Activated T-helper 1 cell treated with anti-CD3 and anti-CD28 coated beads, Interleukin-12 subunit alpha, Interleukin-12 subunit beta, Interleukin-2, Interleukin-4 antibody, amounts not matched to agents 30 ng/mL and 10 ng/mL and 1 ng/mL, durations not matched to agents 14 hours and 24 hours and 36 hours (primary cell): ENCODE results near the gene TXNRD2. TPM values are rescaled to one million over a fixed set of nuclear protein-coding genes. Genes with fewer than 3 reads are reported as not detected.
"Not testable (repeated sequence)": the region's sequence is repeated elsewhere in the genome, so short reads cannot be mapped to it uniquely, and the experiment has no call there.

Source experiments
- DNase-seq: peaks from one replicate; pipeline ENCODE4 v3.0.0; 2021; ENCODE audit warnings: low spot score
- H3K27ac Mint-ChIP-seq: one replicate; pipeline ENCODE4 v1.8.0; 2021; ENCODE audit warnings: mild to moderate bottlenecking, mixed read lengths
- H3K27me3 Mint-ChIP-seq: one replicate; pipeline ENCODE4 v1.8.0; 2022; ENCODE audit warnings: mild to moderate bottlenecking, moderate library complexity, mixed read lengths; ENCODE audit not compliant: insufficient read depth
- H3K36me3 Mint-ChIP-seq: one replicate; pipeline ENCODE4 v1.8.0; 2021; ENCODE audit warnings: low read depth, mixed read lengths
- H3K4me1 Mint-ChIP-seq: one replicate; pipeline ENCODE4 v1.8.0; 2021; ENCODE audit warnings: low read depth, mixed read lengths
- H3K4me3 Mint-ChIP-seq: one replicate; pipeline ENCODE4 v1.8.0; 2021; ENCODE audit warnings: mild to moderate bottlenecking, moderate library complexity, mixed read lengths
- H3K9me3 Mint-ChIP-seq: one replicate; pipeline ENCODE4 v1.8.0; 2021; ENCODE audit warnings: mixed read lengths
- intact Hi-C: fragments of 100-400 bp; cut with micrococcal nuclease; formaldehyde crosslinking; loops from one replicate; pipeline ENCODE4 v1.15.1; 2024
- total RNA-seq: library from RNA; stranded (reverse); gene quantifications from 2 replicates; pipeline ENCODE4 v1.2.3, GENCODE V29; 2022

The TXNRD2 gene
- total RNA-seq, 1 donor from 2014 or later, result 20.0 TPM

- peaks cover 1% of the 10 kb centered on the region for H3K36me3 Mint-ChIP-seq
- intact Hi-C loops, result no loop called here
Observed at GRCh38 chr22:19836512-19836911, 105.1 kb downstream of the TXNRD2 start.

GRCh38 chr22:19834599-19834998 is 107.0 kb downstream of the TXNRD2 start:
- intact Hi-C loops, result no loop called here
- Mint-ChIP-seq H3K4me3 (no peak overlapping the region), H3K27me3 (no peaks in the 10 kb centered on the region), H3K4me1 (peaks cover 16% of the 10 kb centered on the region), H3K27ac (no peak overlapping the region), H3K9me3 (no peaks in the 10 kb centered on the region), H3K36me3 (peaks cover 1% of the 10 kb centered on the region)
- no peak for DNase-seq

More at GRCh38 chr22:19836512-19836911, 105.1 kb downstream of the TXNRD2 start:
- Mint-ChIP-seq H3K4me1 (peaks cover 16% of the 10 kb centered on the region), H3K27me3 (no peaks in the 10 kb centered on the region), H3K4me3 (no peak overlapping the region), H3K9me3 (no peaks in the 10 kb centered on the region), H3K27ac (no peak overlapping the region)
- DNase-seq, result no peak

- DNase-seq, H3K4me3 Mint-ChIP-seq, H3K27ac Mint-ChIP-seq, H3K36me3 Mint-ChIP-seq, intact Hi-C loops, H3K27me3 Mint-ChIP-seq, H3K9me3 Mint-ChIP-seq: not testable (repeated sequence)
- H3K4me1 Mint-ChIP-seq, result peaks cover 16% of the 10 kb centered on the region
Observed at GRCh38 chr22:19833327-19833726, 108.3 kb downstream of the TXNRD2 start.

GRCh38 chr22:19832476-19833108 is 109.0 kb downstream of the TXNRD2 start:
- Mint-ChIP-seq H3K9me3 (no peaks in the 10 kb centered on the region), H3K27me3 (no peaks in the 10 kb centered on the region), H3K36me3 (peaks cover 1% of the 10 kb centered on the region), H3K4me3 (no peak overlapping the region), H3K4me1 (peaks cover 16% of the 10 kb centered on the region), H3K27ac (no peak overlapping the region)
- DNase-seq, result no peak
- intact Hi-C loops, result no loop called here

- H3K27ac Mint-ChIP-seq, DNase-seq, intact Hi-C loops, H3K9me3 Mint-ChIP-seq, H3K4me3 Mint-ChIP-seq, H3K36me3 Mint-ChIP-seq, H3K27me3 Mint-ChIP-seq: not testable (repeated sequence)
- H3K4me1 Mint-ChIP-seq, result peaks cover 16% of the 10 kb centered on the region
Observed at GRCh38 chr22:19831979-19832378, 109.6 kb downstream of the TXNRD2 start.

- H3K9me3 Mint-ChIP-seq, result no peaks in the 10 kb centered on the region
- H3K4me3 Mint-ChIP-seq, result no peak overlapping the region
- H3K27ac Mint-ChIP-seq, result no peak overlapping the region
- H3K36me3 Mint-ChIP-seq, result no peaks in the 10 kb centered on the region
- H3K27me3 Mint-ChIP-seq, result no peaks in the 10 kb centered on the region
- H3K4me1 Mint-ChIP-seq, result peaks cover 24% of the 10 kb centered on the region
- intact Hi-C loops, result no loop called here
- no peak for DNase-seq
Observed at GRCh38 chr22:19831016-19831415, 110.6 kb downstream of the TXNRD2 start.

GRCh38 chr22:19828035-19828401 is 113.6 kb downstream of the TXNRD2 start:
- Mint-ChIP-seq H3K36me3 (no peaks in the 10 kb centered on the region), H3K27me3 (no peaks in the 10 kb centered on the region), H3K27ac (no peak overlapping the region), H3K4me1 (peaks cover 13% of the 10 kb centered on the region), H3K9me3 (no peaks in the 10 kb centered on the region), H3K4me3 (no peak overlapping the region)
- no peak for DNase-seq
- intact Hi-C loops, result no loop called here

- Mint-ChIP-seq H3K4me3 (no peak overlapping the region), H3K4me1 (peaks cover 9% of the 10 kb centered on the region), H3K36me3 (no peaks in the 10 kb centered on the region), H3K9me3 (no peaks in the 10 kb centered on the region), H3K27ac (no peak overlapping the region), H3K27me3 (no peaks in the 10 kb centered on the region)
- intact Hi-C loops, result no loop called here
- DNase-seq, result no peak
Observed at GRCh38 chr22:19827341-19828034, 114.1 kb downstream of the TXNRD2 start.

GRCh38 chr22:19826619-19826950 is 115.0 kb downstream of the TXNRD2 start:
- H3K4me1 Mint-ChIP-seq, result peaks cover 9% of the 10 kb centered on the region
- H3K4me3 Mint-ChIP-seq, result no peak overlapping the region
- H3K27ac Mint-ChIP-seq, result no peak overlapping the region
- intact Hi-C loops, result no loop called here
- H3K9me3 Mint-ChIP-seq, result no peaks in the 10 kb centered on the region
- DNase-seq, result no peak
- no peaks in the 10 kb centered on the region for H3K36me3 Mint-ChIP-seq
- no peaks in the 10 kb centered on the region for H3K27me3 Mint-ChIP-seq

GRCh38 chr22:19825904-19826618 is 115.6 kb downstream of the TXNRD2 start:
- Mint-ChIP-seq H3K27ac (no peak overlapping the region), H3K9me3 (no peaks in the 10 kb centered on the region), H3K4me1 (peaks cover 9% of the 10 kb centered on the region), H3K4me3 (no peak overlapping the region), H3K36me3 (no peaks in the 10 kb centered on the region), H3K27me3 (no peaks in the 10 kb centered on the region)
- intact Hi-C loops, result no loop called here
- no peak for DNase-seq

Other genes starting within 250 kb of the TXNRD2 start
- 0.98 and 1.3 TPM in 2 replicates for gene SEPTIN5, start 227.3 kb downstream of the TXNRD2 start, total RNA-seq
- not detected in 2 replicates for gene GP1BB, start 218.3 kb downstream of the TXNRD2 start, total RNA-seq
- gene TBX1, start 181.0 kb downstream of the TXNRD2 start, total RNA-seq, result 0.29 and 0.56 TPM in 2 replicates
- gene GNB1L, start 86.9 kb downstream of the TXNRD2 start, total RNA-seq, result 20.6 and 21.5 TPM in 2 replicates
- 22.2 and 24.1 TPM in 2 replicates for gene RTL10, start 86.9 kb downstream of the TXNRD2 start, total RNA-seq
- gene COMT, start within 50 bp of the TXNRD2 start, total RNA-seq, result 99.4 and 112 TPM in 2 replicates
- 2.4 and 3.1 TPM in 2 replicates for gene ARVCF, start 75.0 kb upstream of the TXNRD2 start, total RNA-seq
- gene TANGO2, start 79.3 kb upstream of the TXNRD2 start, total RNA-seq, result 29.2 and 30.0 TPM in 2 replicates
- gene DGCR8, start 138.4 kb upstream of the TXNRD2 start, total RNA-seq, result 79.3 and 81.0 TPM in 2 replicates
- 509 and 524 TPM in 2 replicates for gene RANBP1, start 174.3 kb upstream of the TXNRD2 start, total RNA-seq
- 142 and 161 TPM in 2 replicates for gene TRMT2A, start 175.4 kb upstream of the TXNRD2 start, total RNA-seq
- gene ZDHHC8, start 190.0 kb upstream of the TXNRD2 start, total RNA-seq, result 83.9 and 92.3 TPM in 2 replicates
- gene CCDC188, start 209.2 kb upstream of the TXNRD2 start, total RNA-seq, result 0.26 TPM in 1 of 2 replicates, not detected in the other